Thymus (tissue), 11 donors: ENCODE data around the gene CRELD2. TPM values are rescaled to one million over a fixed set of nuclear protein-coding genes. Genes with fewer than 3 reads are reported as not detected.

Experiments
- DNase-seq, 9 donors: peaks; one replicate each; pipeline ENCODE4 v3.0.0-alpha.2; 2013; ENCODE audit warnings: low spot score in 9 of 9, low read depth in 6 of 9, missing footprints in 1 of 9
- H3K27ac ChIP-seq, 2 donors: one replicate each; pipeline ENCODE4 v1.5.1; 2013; ENCODE audit warnings: control low read depth in 1 of 2, low read depth in 1 of 2, low read length in 1 of 2, mild to moderate bottlenecking in 1 of 2, moderate library complexity in 1 of 2
- H3K27me3 ChIP-seq, 2 donors: one replicate each; pipeline ENCODE4 v1.5.1; 2013; ENCODE audit warnings: low read length in 1 of 2; ENCODE audit not compliant: control insufficient read depth in 2 of 2, insufficient read depth in 1 of 2
- H3K36me3 ChIP-seq, 2 donors: one replicate each; pipeline ENCODE4 v1.5.1; 2013; ENCODE audit warnings: low read length in 1 of 2, mild to moderate bottlenecking in 1 of 2, moderate library complexity in 1 of 2; ENCODE audit not compliant: control insufficient read depth in 2 of 2, insufficient read depth in 2 of 2
- H3K4me1 ChIP-seq, 2 donors: one replicate each; pipeline ENCODE4 v1.5.1; 2013; ENCODE audit warnings: low read length in 2 of 2; ENCODE audit not compliant: control insufficient read depth in 2 of 2, insufficient read depth in 2 of 2
- H3K4me3 ChIP-seq, 2 donors: one replicate each; pipeline ENCODE4 v1.5.1; 2013; ENCODE audit warnings: low read length in 2 of 2, control low read depth in 1 of 2, mild to moderate bottlenecking in 1 of 2
- H3K9me3 ChIP-seq, 2 donors: one replicate each; pipeline ENCODE4 v1.5.1; 2013; ENCODE audit warnings: low read length in 1 of 2, mild to moderate bottlenecking in 1 of 2; ENCODE audit not compliant: control insufficient read depth in 2 of 2, insufficient read depth in 1 of 2
- WGBS: extraction: QIAGEN DNeasy Blood & Tissue Kit; methylation state at CpG from one replicate; pipeline ENCODE4 v1.1.7; 2013; 5-methylcytosine and 5-hydroxymethylcytosine counted together
- polyA plus RNA-seq: library from polyadenylated mRNA; stranded (reverse); fragments of 200-250 nt; gene quantifications from one replicate; pipeline ENCODE4 v1.2.3, GENCODE V29; 2013
- total RNA-seq: library from RNA; stranded (reverse); fragments of 120-200 nt; gene quantifications from one replicate; pipeline ENCODE4 v1.2.4, GENCODE V29; 2013
- donor health status: healthy.

Gene CRELD2
- total and polyA plus RNA-seq, 2 donors, result 24.3 to 25.8 TPM

GRCh38 chr22:49896201-49896600 is 22.2 kb upstream of the CRELD2 start:
- no peak for DNase-seq
- Histone ChIP-seq H3K9me3 (peaks cover 0 to 7% of the 10 kb centered on the region in 2 donors), H3K27ac (no peak overlapping the region), H3K4me1 (no peaks in the 10 kb centered on the region), H3K36me3 (peaks cover 9 to 20% of the 10 kb centered on the region in 2 donors), H3K27me3 (no peaks in the 10 kb centered on the region), H3K4me3 (no peak overlapping the region)
- WGBS, result 99% methylated on average over 5 of the region's 5 CpGs

GRCh38 chr22:49897015-49897684 is 21.3 kb upstream of the CRELD2 start:
- Histone ChIP-seq H3K4me3 (no peak overlapping the region), H3K27ac (no peak overlapping the region), H3K27me3 (no peaks in the 10 kb centered on the region), H3K4me1 (no peaks in the 10 kb centered on the region), H3K36me3 (peaks cover 15 to 29% of the 10 kb centered on the region in 2 donors), H3K9me3 (peaks cover 0 to 7% of the 10 kb centered on the region in 2 donors)
- 93% methylated on average over 8 of the region's 8 CpGs for WGBS
- no peak for DNase-seq

DNA sequence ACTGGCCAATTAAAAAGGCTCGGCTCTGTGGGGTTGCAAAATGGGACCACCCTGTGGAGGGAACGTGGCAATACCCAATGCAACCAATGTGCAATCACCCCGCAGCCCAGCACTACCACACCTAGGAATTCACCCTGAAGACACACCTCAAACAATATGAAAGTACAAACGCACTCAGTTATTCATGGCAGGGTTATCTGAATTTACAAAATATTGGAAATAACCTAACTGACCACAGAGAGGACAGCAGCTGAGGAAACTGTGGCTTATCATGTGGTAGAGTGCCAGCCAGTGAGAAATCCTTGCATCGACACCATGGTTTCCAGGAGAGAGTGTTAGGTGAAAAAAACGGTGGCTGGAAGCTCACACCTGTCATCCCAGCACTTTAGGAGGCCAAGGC is 18.9 kb upstream of the CRELD2 start:
- Histone ChIP-seq H3K4me3 (no peak overlapping the region), H3K27ac (no peak overlapping the region), H3K27me3 (no peaks in the 10 kb centered on the region), H3K9me3 (peaks cover 0 to 3% of the 10 kb centered on the region in 2 donors), H3K4me1 (no peaks in the 10 kb centered on the region), H3K36me3 (peaks cover 27 to 46% of the 10 kb centered on the region in 2 donors)
- WGBS, result 94% methylated on average over 6 of the region's 6 CpGs
- DNase-seq, result no peak

DNA sequence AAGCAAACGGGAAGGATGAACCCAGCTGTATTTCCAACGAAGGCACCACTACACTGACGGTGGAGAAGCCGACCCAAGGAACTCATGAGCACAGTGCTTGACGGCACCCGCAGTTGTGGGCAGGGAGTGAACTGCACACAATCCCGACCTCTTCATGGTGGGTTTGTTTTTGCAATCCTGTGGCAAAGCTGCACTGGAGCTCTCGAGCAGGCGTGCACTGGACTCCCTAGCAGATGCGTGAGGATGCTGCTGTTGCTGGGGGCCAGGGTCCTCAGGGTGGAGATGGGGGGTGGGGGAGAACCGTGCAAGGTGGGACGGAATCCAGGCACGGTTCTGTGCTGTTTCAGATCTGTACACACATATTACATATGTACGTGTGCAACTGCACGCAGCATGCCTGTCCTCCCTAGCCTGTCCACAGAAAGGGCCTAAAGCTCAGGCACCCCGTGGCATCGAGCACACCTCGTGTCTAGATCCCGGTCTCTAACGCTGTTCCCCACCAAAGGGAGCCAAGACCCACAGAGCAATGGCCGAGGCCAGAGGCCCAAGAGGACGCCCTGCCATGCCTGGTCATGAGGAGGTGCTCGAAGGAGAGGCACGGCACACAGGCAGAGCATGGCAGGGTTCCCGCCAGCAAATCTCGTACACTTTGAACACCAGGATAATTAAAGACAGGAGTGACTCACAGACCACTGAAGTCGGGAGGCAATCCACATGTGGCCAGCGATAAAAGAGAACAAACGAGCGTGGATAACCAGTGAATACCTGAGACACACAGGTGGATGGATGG is 17.8 kb upstream of the CRELD2 start:
- Histone ChIP-seq H3K27ac (no peak overlapping the region), H3K9me3 (no peaks in the 10 kb centered on the region), H3K27me3 (no peaks in the 10 kb centered on the region), H3K4me1 (no peaks in the 10 kb centered on the region), H3K36me3 (peaks cover 27 to 53% of the 10 kb centered on the region in 2 donors), H3K4me3 (no peak overlapping the region)
- 96% methylated on average over 30 of the region's 30 CpGs for WGBS
- no peak for DNase-seq

GRCh38 chr22:49901457-49901856 is 17.0 kb upstream of the CRELD2 start:
- no peak overlapping the region for H3K27ac ChIP-seq
- WGBS, result 94% methylated on average over 11 of the region's 11 CpGs
- H3K4me3 ChIP-seq, result no peak overlapping the region
- peaks cover 27 to 62% of the 10 kb centered on the region in 2 donors for H3K36me3 ChIP-seq
- no peaks in the 10 kb centered on the region for H3K27me3 ChIP-seq
- no peaks in the 10 kb centered on the region for H3K9me3 ChIP-seq
- no peaks in the 10 kb centered on the region for H3K4me1 ChIP-seq
- DNase-seq, result no peak

DNA sequence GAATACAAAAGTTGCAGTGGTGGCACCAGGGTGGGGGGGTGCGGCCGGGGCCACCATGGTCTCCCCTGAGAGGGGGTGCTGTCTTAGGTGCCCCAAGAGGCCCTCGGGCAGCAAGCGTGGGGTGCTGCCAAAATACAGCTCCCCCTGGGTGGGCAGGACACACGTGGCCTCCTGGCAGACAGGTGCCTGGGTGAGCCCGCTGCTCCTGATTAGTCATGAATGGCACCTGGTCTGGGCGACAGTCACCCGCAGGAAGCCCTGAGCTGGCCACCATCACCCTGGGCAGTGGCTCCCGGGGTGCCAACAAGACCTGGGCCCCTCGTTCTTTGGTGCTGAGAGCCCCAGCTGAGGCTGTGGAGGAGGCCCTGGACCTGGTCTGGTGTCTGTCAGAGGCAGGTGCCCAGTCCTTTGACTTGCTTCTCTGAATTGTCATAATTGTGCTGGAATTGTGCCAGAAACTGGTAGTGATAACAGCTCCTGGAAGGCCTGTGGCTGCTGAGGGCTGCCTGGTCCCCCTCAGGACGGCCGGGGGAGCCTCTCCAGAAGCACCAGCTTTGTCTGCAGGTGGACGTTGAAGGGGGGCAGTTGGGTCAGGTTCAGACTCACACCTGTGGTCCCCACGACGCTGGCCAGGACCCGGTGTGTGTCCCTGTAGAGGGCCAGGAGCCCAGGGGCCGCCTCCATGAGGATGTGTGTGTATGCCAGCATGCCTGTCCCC is 15.0 kb upstream of the CRELD2 start:
- no peak for DNase-seq
- Histone ChIP-seq H3K4me3 (no peak overlapping the region), H3K27ac (no peak overlapping the region), H3K4me1 (no peaks in the 10 kb centered on the region), H3K9me3 (no peaks in the 10 kb centered on the region), H3K27me3 (no peaks in the 10 kb centered on the region), H3K36me3 (peaks cover 38 to 76% of the 10 kb centered on the region in 2 donors)
- 97% methylated on average over 17 of the region's 17 CpGs for WGBS

DNA sequence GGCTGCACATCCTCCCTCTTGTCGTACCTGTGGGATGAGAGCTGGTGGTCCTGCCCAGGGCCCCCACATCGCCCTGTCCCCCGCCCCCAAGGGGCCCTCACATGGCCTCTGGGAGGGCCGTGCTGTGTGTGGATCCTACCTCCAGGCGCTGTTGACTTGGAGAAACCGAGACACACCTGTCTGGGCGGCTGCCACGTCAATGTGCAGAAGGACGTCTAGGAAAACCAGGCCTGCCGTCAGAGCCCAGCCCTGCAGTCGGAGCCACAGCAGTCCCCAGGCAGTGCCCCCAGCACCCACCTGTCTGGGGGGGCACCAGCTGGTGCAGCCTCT is 14.4 kb upstream of the CRELD2 start:
- peaks cover 41 to 76% of the 10 kb centered on the region in 2 donors for H3K36me3 ChIP-seq
- no peaks in the 10 kb centered on the region for H3K4me1 ChIP-seq

DNA sequence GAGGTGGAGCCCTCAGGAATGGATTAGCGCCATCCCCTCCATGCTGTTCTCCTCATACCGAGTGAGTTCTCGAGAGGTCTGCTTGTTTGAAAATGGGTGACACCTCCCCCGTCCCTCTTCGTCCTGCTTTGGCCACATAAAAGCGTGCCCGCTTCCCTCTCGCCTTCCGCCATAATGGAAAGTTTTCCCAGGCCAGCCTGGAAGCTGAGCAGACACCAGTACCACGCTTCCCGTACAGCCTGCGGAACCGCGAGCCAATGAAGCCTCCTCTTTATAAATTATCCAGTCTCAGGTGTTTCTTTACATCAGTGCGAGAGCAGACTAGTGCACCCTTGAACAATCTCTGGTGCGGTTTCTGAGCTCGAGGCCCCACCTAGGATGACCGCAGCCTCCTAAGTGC is 13.0 kb upstream of the CRELD2 start:
- no peak for DNase-seq
- H3K27me3 ChIP-seq, result no peaks in the 10 kb centered on the region
- H3K9me3 ChIP-seq, result no peaks in the 10 kb centered on the region
- H3K27ac ChIP-seq, result no peak overlapping the region
- H3K36me3 ChIP-seq, result peaks cover 43 to 85% of the 10 kb centered on the region in 2 donors
- H3K4me3 ChIP-seq, result no peak overlapping the region
- H3K4me1 ChIP-seq, result no peaks in the 10 kb centered on the region
- WGBS, result 97% methylated on average over 18 of the region's 18 CpGs

More for the DNA sequence above, 14.4 kb upstream of the CRELD2 start:
- Histone ChIP-seq H3K27me3 (no peaks in the 10 kb centered on the region), H3K27ac (no peak overlapping the region), H3K4me3 (no peak overlapping the region), H3K9me3 (no peaks in the 10 kb centered on the region)
- 98% methylated on average over 11 of the region's 11 CpGs for WGBS
- no peak for DNase-seq
